Ishikawa (cell line): Measurements from ENCODE around the gene PBX1.

ENCODE experiments used
- CEBPB ChIP-seq: IDR thresholded peaks from 2 replicates; pipeline ENCODE4 v1.6.1; 2012
- CREB1 ChIP-seq: IDR thresholded peaks from 2 replicates; pipeline ENCODE4 v1.6.1; 2012; ENCODE audit warnings: low read depth
- EGR1 ChIP-seq: IDR thresholded peaks from 2 replicates; pipeline ENCODE4 v1.6.1; 2012
- EP300 ChIP-seq: IDR thresholded peaks from 2 replicates; pipeline ENCODE4 v1.6.1; 2012; ENCODE audit warnings: borderline replicate concordance
- FOXM1 ChIP-seq: IDR thresholded peaks from 2 replicates; pipeline ENCODE4 v1.6.1; 2012; ENCODE audit warnings: low read depth, borderline replicate concordance
- MAX ChIP-seq: IDR thresholded peaks from 2 replicates; pipeline ENCODE4 v1.6.1; 2012
- REST ChIP-seq: IDR thresholded peaks from 2 replicates; pipeline ENCODE4 v1.6.1; 2012; ENCODE audit warnings: low read depth, mild to moderate bottlenecking
- TAF1 ChIP-seq: IDR thresholded peaks from 2 replicates; pipeline ENCODE4 v1.6.1; 2012; ENCODE audit warnings: low read depth, mild to moderate bottlenecking
- TCF12 ChIP-seq: IDR thresholded peaks from 2 replicates; pipeline ENCODE4 v1.6.1; 2012; ENCODE audit warnings: low read depth
- USF1 ChIP-seq: IDR thresholded peaks from 2 replicates; pipeline ENCODE4 v1.6.1; 2012
- YY1 ChIP-seq: IDR thresholded peaks from 2 replicates; pipeline ENCODE4 v1.6.1; 2012; ENCODE audit warnings: low read depth

- TF ChIP-seq CEBPB (no peak), FOXM1 (no peak), REST (no peak), USF1 (no peak), EGR1 (no peak), MAX (no peak), TAF1 (no peak), YY1 (no peak), TCF12 (no peak), EP300 (no peak), CREB1 (no peak)
These were observed 185.0 kb downstream of the PBX1 start for GRCh38 chr1:164743976-164744375.
